Astrocyte of the cerebellum (primary cell): ENCODE data around the gene ZBTB47.

ENCODE experiments used
- DNase-seq: peaks from one replicate; pipeline ENCODE4 v3.0.0-alpha.2; 2011; ENCODE audit warnings: low read depth
- H3K4me3 ChIP-seq: 2 replicates; pipeline ENCODE4 v1.5.1; 2011; ENCODE audit warnings: mild to moderate bottlenecking, low read depth, low read length, moderate library complexity
- in situ Hi-C: cut with HindIII; loops from 2 replicates; pipeline ENCODE4 v1.10.0; 2017; ENCODE audit warnings: low sequenced_read_pairs
- TF ChIP-seq, protein P1 (sequence below): IDR thresholded peaks from 2 replicates; pipeline ENCODE4 v1.5.1; 2012; ENCODE audit warnings: low read length, low read depth, moderate library complexity, mild to moderate bottlenecking; ENCODE audit errors: missing control alignments

The ZBTB47 gene

DNA sequence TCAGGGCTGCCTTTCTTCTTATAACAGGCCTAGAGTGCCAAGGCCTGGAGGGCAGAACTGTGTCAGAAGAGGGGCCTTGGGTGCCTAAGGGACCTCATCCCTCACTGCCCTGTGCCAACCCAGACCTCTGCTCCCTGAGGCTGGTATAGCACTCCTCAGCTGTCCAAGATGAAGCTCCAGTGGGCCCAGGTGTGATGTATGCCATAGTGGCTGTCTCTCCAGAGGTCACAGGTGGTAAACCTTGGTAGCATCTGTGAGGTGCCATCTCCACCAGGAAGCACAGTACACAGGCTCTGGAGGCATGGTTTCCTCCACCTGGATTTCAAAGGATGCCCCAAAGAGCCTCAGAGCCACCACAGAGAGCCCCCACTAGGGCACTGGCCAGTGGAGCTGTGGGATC is 19.6 kb downstream of the ZBTB47 start:
- no peak for DNase-seq
- H3K4me3 ChIP-seq = no peak overlapping the region
- in situ Hi-C loops = no loop called here
- TF ChIP-seq, protein P1, sequence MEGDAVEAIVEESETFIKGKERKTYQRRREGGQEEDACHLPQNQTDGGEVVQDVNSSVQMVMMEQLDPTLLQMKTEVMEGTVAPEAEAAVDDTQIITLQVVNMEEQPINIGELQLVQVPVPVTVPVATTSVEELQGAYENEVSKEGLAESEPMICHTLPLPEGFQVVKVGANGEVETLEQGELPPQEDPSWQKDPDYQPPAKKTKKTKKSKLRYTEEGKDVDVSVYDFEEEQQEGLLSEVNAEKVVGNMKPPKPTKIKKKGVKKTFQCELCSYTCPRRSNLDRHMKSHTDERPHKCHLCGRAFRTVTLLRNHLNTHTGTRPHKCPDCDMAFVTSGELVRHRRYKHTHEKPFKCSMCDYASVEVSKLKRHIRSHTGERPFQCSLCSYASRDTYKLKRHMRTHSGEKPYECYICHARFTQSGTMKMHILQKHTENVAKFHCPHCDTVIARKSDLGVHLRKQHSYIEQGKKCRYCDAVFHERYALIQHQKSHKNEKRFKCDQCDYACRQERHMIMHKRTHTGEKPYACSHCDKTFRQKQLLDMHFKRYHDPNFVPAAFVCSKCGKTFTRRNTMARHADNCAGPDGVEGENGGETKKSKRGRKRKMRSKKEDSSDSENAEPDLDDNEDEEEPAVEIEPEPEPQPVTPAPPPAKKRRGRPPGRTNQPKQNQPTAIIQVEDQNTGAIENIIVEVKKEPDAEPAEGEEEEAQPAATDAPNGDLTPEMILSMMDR = no peak

DNA sequence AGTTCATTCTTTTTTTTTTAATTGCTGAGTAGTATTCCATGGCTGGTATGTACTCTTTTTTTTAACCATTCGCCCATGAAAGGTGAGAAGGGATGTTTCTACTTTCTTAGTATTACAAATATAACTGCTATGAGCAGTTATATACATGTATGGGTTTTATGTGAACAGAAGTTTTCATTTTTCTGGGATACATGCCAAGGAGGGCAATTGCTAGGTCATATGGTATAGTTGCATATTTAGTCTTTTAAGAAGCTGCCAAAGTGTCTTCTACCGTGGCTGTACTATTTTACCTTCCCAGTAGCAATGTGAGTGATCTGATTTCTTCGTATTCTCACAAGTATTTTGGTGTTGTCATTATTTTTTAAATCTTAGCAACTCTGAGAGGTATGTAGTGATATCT is 20.6 kb downstream of the ZBTB47 start:
- in situ Hi-C loops = no loop called here
- TF ChIP-seq, protein P1 = no peak
- no peak for DNase-seq
- H3K4me3 ChIP-seq = no peak overlapping the region

DNA sequence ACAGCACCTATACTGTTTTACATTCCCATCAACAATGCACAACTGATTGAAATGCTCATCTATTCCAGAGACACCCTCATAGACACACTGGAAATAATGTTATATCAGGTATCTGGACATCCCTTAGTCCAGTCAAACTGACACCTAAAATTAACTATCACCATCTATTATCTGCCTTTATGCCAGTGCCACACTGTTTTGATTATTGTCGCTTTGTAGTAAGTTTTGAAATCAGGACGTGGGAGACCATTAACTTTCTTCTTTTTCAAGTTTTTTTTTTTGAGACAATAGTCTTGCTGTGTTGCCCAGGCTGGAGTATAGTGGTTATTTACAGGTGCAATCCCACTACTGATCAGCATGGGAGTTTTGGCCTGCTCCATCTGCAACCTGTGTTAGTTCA is 22.4 kb downstream of the ZBTB47 start:
- no peak for DNase-seq
- TF ChIP-seq, protein P1 = no peak
- in situ Hi-C loops = no loop called here

DNA sequence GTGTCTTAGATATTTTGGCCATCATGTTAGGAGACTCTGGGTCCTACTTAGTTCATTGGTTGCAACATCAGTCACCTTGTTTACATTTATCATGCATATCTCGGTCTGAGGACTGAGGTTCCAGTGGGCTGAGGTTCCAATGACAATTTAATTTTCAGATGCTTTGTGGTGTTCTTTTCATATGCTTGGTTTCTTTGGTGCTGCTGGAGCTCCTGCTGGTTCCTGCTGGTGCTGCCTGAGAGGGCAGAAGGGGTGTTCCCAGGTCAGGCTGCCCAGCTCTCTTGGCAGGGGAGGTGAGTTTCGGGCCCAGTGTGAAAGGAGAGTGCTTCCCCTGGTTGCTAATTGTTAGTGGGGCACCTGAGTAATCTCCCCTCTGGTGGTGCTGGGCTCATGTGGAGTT is 24.9 kb downstream of the ZBTB47 start:
- DNase-seq = no peak
- in situ Hi-C loops = no loop called here
- H3K4me3 ChIP-seq = no peak overlapping the region
- TF ChIP-seq, protein P1 = no peak

More for the DNA sequence above, 22.4 kb downstream of the ZBTB47 start:
- no peak overlapping the region for H3K4me3 ChIP-seq

DNA sequence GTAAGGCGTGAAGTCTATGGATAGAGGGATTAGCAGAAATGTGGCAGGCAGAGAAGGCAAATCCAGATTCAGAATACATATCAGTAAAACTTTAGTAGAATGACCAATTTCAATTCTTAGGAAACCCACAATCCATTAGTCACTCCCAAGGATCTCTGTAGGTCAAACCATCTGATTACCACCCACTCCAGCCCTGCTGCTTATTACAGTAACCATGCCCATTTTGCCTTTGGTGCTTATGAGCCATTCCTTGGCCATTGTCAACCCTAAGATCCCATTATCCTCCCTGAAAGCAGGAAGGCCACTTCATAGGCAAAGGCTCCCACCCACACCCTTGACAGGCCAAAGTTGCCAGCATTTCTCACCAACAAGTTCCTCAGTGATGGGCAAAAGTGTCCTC is 26.8 kb downstream of the ZBTB47 start:
- in situ Hi-C loops = no loop called here
- TF ChIP-seq, protein P1 = no peak
- DNase-seq = no peak
- H3K4me3 ChIP-seq = no peak overlapping the region

DNA sequence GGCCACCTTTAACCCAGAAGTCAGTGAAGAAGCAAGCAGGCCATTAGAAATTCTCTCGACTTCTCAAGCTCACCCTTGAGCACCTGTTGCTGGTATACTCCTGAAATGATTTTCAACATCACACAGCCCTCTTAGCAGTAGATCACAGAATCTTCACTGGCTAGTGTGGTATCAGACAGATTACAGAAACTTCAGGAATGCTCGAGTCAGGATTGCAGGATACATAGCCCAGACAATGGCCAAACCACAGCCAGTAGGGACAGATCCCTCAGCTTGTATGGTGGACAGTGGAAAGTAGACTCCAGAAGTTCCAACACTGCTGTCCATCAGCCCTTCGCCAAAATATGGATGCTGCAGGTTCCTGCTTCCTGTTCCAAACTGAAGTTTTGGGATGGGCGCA is 27.3 kb downstream of the ZBTB47 start:
- H3K4me3 ChIP-seq = no peak overlapping the region
- in situ Hi-C loops = no loop called here
- TF ChIP-seq, protein P1 = no peak
- no peak for DNase-seq

DNA sequence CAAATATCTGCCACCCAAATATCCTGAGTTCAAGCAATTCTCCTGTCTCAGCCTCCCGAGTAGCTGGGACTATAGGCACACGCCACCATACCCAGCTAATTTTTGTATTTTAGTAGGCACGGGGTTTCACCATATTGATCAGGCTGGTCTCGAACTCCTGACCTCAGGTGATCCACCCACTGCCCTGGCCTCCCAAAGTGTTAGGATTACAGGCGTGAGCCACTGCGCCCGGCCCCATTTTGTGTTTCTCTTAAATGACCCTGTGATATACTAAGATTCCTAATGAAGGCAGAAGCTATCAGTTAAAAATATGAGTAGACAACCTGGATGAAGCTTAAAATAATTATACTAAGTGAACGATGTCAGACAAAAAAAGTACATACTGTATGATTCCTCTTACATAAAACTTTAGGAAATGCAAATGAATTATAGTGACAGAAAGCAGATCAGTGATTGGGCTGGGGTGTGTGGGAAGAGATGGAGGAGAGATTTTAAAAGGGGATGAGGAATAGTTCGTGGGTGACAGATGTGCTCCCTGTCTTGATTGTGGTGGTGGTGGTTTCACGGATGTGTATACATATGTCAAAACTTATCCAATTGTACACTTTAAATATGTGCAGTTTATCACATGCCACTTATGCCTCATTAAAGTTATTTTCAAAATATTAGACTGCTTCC is 28.0 kb downstream of the ZBTB47 start:
- no peak overlapping the region for H3K4me3 ChIP-seq
- TF ChIP-seq, protein P1 = no peak
- in situ Hi-C loops = no loop called here
- no peak for DNase-seq
